Upper lobe of left lung (tissue), 6 donors: Measurements from ENCODE around the gene HAUS5. TPM values are rescaled to one million over a fixed set of nuclear protein-coding genes. Genes with fewer than 3 reads are reported as not detected.

Source experiments
- ATAC-seq, 2 donors: fragments of 200-7000 bp; cut with Tn5 transposase; one replicate each; pipeline ENCODE4 v1.9.1; 2022; ENCODE audit warnings: mild to moderate bottlenecking in 2 of 2, moderate library complexity in 2 of 2; ENCODE audit not compliant: low FRiP score in 2 of 2
- DNase-seq, 2 donors: peaks; one replicate each; pipeline ENCODE4 v3.0.0-alpha.2; 2019 to 2020
- H3K27ac ChIP-seq, 4 donors: fragments of 200-600 bp; sonication (generic); one replicate each; pipeline ENCODE4 v1.5.1; 2016 to 2019
- H3K27me3 ChIP-seq, 4 donors: fragments of 200-600 bp; sonication (generic); one replicate each; pipeline ENCODE4 v1.5.1; 2017 to 2019
- H3K36me3 ChIP-seq, 4 donors: fragments of 200-600 bp; sonication (generic); one replicate each; pipeline ENCODE4 v1.5.1; 2016 to 2019
- H3K4me1 ChIP-seq, 4 donors: fragments of 200-600 bp; sonication (generic); one replicate each; pipeline ENCODE4 v1.5.1; 2018 to 2019
- H3K4me3 ChIP-seq, 4 donors: fragments of 200-600 bp; sonication (generic); one replicate each; pipeline ENCODE4 v1.5.1; 2017 to 2019; ENCODE audit warnings: mild to moderate bottlenecking in 2 of 4, moderate library complexity in 1 of 4
- H3K9me3 ChIP-seq, 4 donors: fragments of 200-600 bp; sonication (generic); one replicate each; pipeline ENCODE4 v1.5.1; 2018 to 2019
- CTCF ChIP-seq, 6 experiments: fragments of 450-650 bp in 4 of 6; fragments of 200-600 bp in 2 of 6; sonication (generic) in 2 of 6; IDR thresholded peaks; one replicate each; pipeline ENCODE4 v1.5.1; 2016 to 2019; ENCODE audit warnings: antibody characterized with exemption in 6 of 6
- EP300 ChIP-seq, 4 donors: sonication (generic); formaldehyde crosslinking; IDR thresholded peaks; one replicate each; pipeline ENCODE4 v1.5.1; 2017; ENCODE audit warnings: antibody characterized with exemption in 4 of 4, control low read depth in 2 of 4
- POLR2A ChIP-seq, 4 donors: fragments of 450-650 bp; IDR thresholded peaks; one replicate each; pipeline ENCODE4 v1.5.1; 2016 to 2017; ENCODE audit warnings: antibody characterized with exemption in 4 of 4, mild to moderate bottlenecking in 2 of 4
- POLR2AphosphoS5 ChIP-seq, 2 donors: sonication (generic); formaldehyde crosslinking; IDR thresholded peaks; one replicate each; pipeline ENCODE4 v1.5.1; 2017; ENCODE audit warnings: antibody characterized with exemption in 2 of 2
- WGBS, 2 donors: methylation state at CpG; one replicate each; pipeline ENCODE4 v1.1.5; 2017 to 2018; 5-methylcytosine and 5-hydroxymethylcytosine counted together
- total RNA-seq, 6 donors: library from RNA; depleted of rRNA in 4 of 6; stranded (reverse); fragments of >200 nt in 4 of 6; gene quantifications; one replicate each; pipeline versions ENCODE4 v1.1.0 to v1.2.1, GENCODE V29; 2016 to 2021
- donor health status: DM: no; HTN: no; CAD: no; lungs with moderate emphysema.
- donor health status: DM: no; HTN: yes; CAD: no; lungs with severe emphysema.

Gene HAUS5
- 10 to 100 TPM in 4 of 6 donors, 1 to 10 TPM in 2; 5.6 to 32.5 (median 11.3) TPM for total RNA-seq

- Histone ChIP-seq H3K4me3 (peak within 1 kb of the TSS; percentile 59 to 82 (median 74)), H3K27me3 (no peaks in the 10 kb centered on the region), H3K36me3 (peaks cover 0 to 8% (median 4%) of the 10 kb centered on the region in 4 donors), H3K4me1 (peaks cover 6 to 16% (median 12%) of the 10 kb centered on the region in 4 donors), H3K9me3 (peaks cover 0 to 6% (median 0%) of the 10 kb centered on the region in 4 donors), H3K27ac (peak within 1 kb of the TSS; percentile 48 to 80 (median 68))
- ATAC-seq (peak; percentile 92 to 97), DNase-seq (peak; percentile 95 to 100)
- 1 to 2% methylated on average over 6 to 46 of the region's 47 CpGs for WGBS, 2 donors
- TF ChIP-seq POLR2A (IDR thresholded peaks at IDR 0.05) (peak in 2 of 4 donors; percentile 44 to 61), POLR2AphosphoS5 (IDR thresholded peaks at IDR 0.05) (peak; percentile 75 to 79), EP300 (IDR thresholded peaks at IDR 0.05) (no peak), CTCF (IDR thresholded peaks at IDR 0.05) (peak in 4 of 6 experiments; percentile 20 to 54 (median 40))
Measured at GRCh38 chr19:35612559-35613321, at the start of gene HAUS5. Gene HAUS5 (plus strand): TSS chr19:35612735. CDS start chr19:35612795, 60 bp downstream.

GRCh38 chr19:35562776-35563175 lies 49.8 kb upstream of the HAUS5 start:
- ATAC-seq (no peak), DNase-seq (no peak)
- Histone ChIP-seq H3K36me3 (no peaks in the 10 kb centered on the region), H3K27ac (no peak overlapping the region), H3K4me3 (no peak overlapping the region), H3K9me3 (no peaks in the 10 kb centered on the region), H3K27me3 (peaks cover 0 to 18% (median 7%) of the 10 kb centered on the region in 4 donors), H3K4me1 (peaks cover 5 to 10% (median 8%) of the 10 kb centered on the region in 4 donors)
- WGBS, 2 donors: 71 to 74% methylated on average over 2 of the region's 2 CpGs
- TF ChIP-seq EP300 (IDR thresholded peaks at IDR 0.05) (no peak), POLR2AphosphoS5 (IDR thresholded peaks at IDR 0.05) (no peak), POLR2A (IDR thresholded peaks at IDR 0.05) (no peak), CTCF (IDR thresholded peaks at IDR 0.05) (no peak)

- TF ChIP-seq EP300 (IDR thresholded peaks at IDR 0.05): no peak
- TF ChIP-seq POLR2AphosphoS5 (IDR thresholded peaks at IDR 0.05): no peak
- no peak for DNase-seq
- Histone ChIP-seq H3K27ac (no peak within 1 kb of the TSS), H3K27me3 (peaks cover 0 to 15% (median 6%) of the 10 kb centered on the region in 4 donors), H3K4me3 (no peak within 1 kb of the TSS), H3K9me3 (no peaks in the 10 kb centered on the region), H3K36me3 (no peaks in the 10 kb centered on the region), H3K4me1 (peaks cover 0 to 4% (median 3%) of the 10 kb centered on the region in 4 donors)
- WGBS, 2 donors: 67 to 73% methylated on average over 8 to 12 of the region's 15 CpGs
- ATAC-seq: no peak
Measured at GRCh38 chr19:35563207-35563829, 49.2 kb upstream of the HAUS5 start, which contains the start of gene ATP4A. Gene ATP4A (minus strand): TSS chr19:35563658. CDS start chr19:35563629, 29 bp downstream.

GRCh38 chr19:35565016-35565856 lies 47.3 kb upstream of the HAUS5 start:
- Histone ChIP-seq H3K4me3 (no peak overlapping the region), H3K27me3 (peaks cover 0 to 3% (median 0%) of the 10 kb centered on the region in 4 donors), H3K9me3 (no peaks in the 10 kb centered on the region), H3K36me3 (no peaks in the 10 kb centered on the region), H3K4me1 (no peaks in the 10 kb centered on the region), H3K27ac (no peak overlapping the region)
- TF ChIP-seq POLR2A (IDR thresholded peaks at IDR 0.05) (no peak), POLR2AphosphoS5 (IDR thresholded peaks at IDR 0.05) (no peak), CTCF (IDR thresholded peaks at IDR 0.05) (no peak), EP300 (IDR thresholded peaks at IDR 0.05) (no peak)
- 75 to 83% methylated on average over 12 of the region's 12 CpGs for whole genome bisulfite sequencing, 2 donors
- ATAC-seq (no peak), DNase-seq (no peak)
